Measurements from ENCODE around the gene SIL1. TPM values are rescaled to one million over a fixed set of nuclear protein-coding genes. Genes with fewer than 3 reads are reported as not detected.

Gene SIL1
- total RNA-seq, 3 donors from 2014 or later (not counting 1 experiment from before 2014, with no cell fraction given) = 16.9 to 22.5 (median 22.4) TPM

- no peak overlapping the region for H3K4me3 ChIP-seq (ENCODE audit: low read length)
- WGBS (ENCODE audit: insufficient coverage) = 100% methylated on average over 1 of the region's 1 CpG
Measured at GRCh38 chr5:138905541-138905940, 292.6 kb downstream of the SIL1 start.

DNA sequence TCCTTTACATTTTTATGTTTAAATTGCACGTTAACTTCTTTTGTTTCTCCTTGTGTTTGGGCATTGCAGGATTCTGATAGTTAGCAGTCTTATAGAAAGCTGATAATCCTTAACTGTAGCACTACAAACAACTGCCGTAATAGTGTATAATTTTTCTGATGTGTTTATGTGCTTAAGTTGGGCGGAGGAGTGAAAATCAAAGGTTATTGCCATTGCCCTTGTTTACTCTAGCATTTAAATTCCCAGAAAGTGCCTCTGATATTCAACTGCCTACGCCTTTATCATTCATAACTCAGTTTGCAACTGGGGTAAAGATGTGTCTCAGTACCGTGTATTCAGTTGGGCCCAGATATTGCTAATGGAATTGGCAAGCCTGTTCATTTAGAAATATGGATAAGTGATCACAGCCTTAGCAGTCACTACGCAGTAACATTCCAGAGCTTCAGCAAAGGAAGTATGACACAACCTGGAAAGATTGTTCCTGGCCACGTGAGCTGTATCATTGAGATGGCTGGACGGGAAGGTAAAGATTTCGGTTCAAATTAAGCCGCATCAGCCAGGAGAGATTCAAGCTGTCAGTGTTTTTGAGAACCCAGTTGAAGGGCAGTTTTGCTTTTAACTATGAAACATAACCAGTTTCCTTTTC, 294.9 kb downstream of the SIL1 start:
- Histone ChIP-seq H3K4me1 (ENCODE audit: control insufficient read depth, insufficient read depth, low read length) (no peaks in the 10 kb centered on the region), H3K27me3 (ENCODE audit: control insufficient read depth, insufficient read depth, low read length) (no peaks in the 10 kb centered on the region), H3K4me3 (ENCODE audit: low read length) (no peak overlapping the region), H3K36me3 (ENCODE audit: control insufficient read depth, insufficient read depth, low read length) (peaks cover 1% of the 10 kb centered on the region), H3K9me3 (ENCODE audit: control insufficient read depth, insufficient read depth, low read length) (no peaks in the 10 kb centered on the region), H3K27ac (ENCODE audit: low read length) (no peak overlapping the region)
- Mint-ChIP-seq H3K9me3 (no peaks in the 10 kb centered on the region), H3K27ac (no peak overlapping the region), H3K4me1 (no peaks in the 10 kb centered on the region), H3K27me3 (ENCODE audit: low read depth in 2 of 2) (no peaks in the 10 kb centered on the region), H3K4me3 (no peak overlapping the region), H3K36me3 (no peaks in the 10 kb centered on the region)
- WGBS (ENCODE audit: insufficient coverage) = 92% methylated on average over 9 of the region's 10 CpGs
- DNase-seq (no peak), ATAC-seq (no peak)
- TF ChIP-seq CTCF (IDR thresholded peaks at IDR 0.05) = no peak
- intact Hi-C loops (cut with micrococcal nuclease) = no loop called here

More at GRCh38 chr5:138905541-138905940, 292.6 kb downstream of the SIL1 start:
- Histone ChIP-seq H3K9me3 (ENCODE audit: control insufficient read depth, insufficient read depth, low read length) (no peaks in the 10 kb centered on the region), H3K27ac (ENCODE audit: low read length) (no peak overlapping the region), H3K4me1 (ENCODE audit: control insufficient read depth, insufficient read depth, low read length) (no peaks in the 10 kb centered on the region), H3K27me3 (ENCODE audit: control insufficient read depth, insufficient read depth, low read length) (no peaks in the 10 kb centered on the region), H3K36me3 (ENCODE audit: control insufficient read depth, insufficient read depth, low read length) (peaks cover 1% of the 10 kb centered on the region)
- no peak for ATAC-seq
- DNase-seq = no peak
- no peaks in the 10 kb centered on the region for H3K27me3 Mint-ChIP-seq (ENCODE audit: low read depth in 2 of 2)
- intact Hi-C loops (cut with micrococcal nuclease) = no loop called here
- H3K27ac Mint-ChIP-seq = no peak overlapping the region
- peaks cover 5% of the 10 kb centered on the region for H3K36me3 Mint-ChIP-seq
- peaks cover 3 to 4% of the 10 kb centered on the region in 2 donors for H3K4me1 Mint-ChIP-seq
- TF ChIP-seq CTCF (IDR thresholded peaks at IDR 0.05) = no peak
- no peak overlapping the region for H3K4me3 Mint-ChIP-seq
- H3K9me3 Mint-ChIP-seq = peaks cover 0 to 2% of the 10 kb centered on the region in 2 donors

DNA sequence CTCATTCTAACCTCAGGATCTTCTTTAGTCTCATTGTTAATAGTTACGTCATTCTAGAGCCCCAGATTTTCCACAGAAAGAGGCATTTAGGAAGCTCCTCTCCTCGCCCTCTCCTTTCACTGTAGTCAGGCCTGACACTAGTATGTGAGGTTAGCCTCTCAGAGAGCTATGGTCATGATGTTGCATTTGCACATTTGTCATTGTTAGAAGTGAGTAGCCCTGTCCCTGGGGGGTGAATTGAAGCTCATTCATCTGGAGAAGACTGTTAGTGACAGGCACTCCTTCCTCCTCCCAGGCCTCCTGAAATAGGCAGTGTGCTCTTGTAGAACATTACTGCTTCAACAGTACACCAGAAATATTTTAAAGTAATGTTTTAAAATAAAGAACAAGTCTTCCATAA, 296.5 kb downstream of the SIL1 start:
- Mint-ChIP-seq H3K4me3 (no peak overlapping the region), H3K27me3 (ENCODE audit: low read depth in 2 of 2) (no peaks in the 10 kb centered on the region), H3K27ac (no peak overlapping the region), H3K4me1 (no peaks in the 10 kb centered on the region), H3K9me3 (no peaks in the 10 kb centered on the region), H3K36me3 (no peaks in the 10 kb centered on the region)
- H3K4me3 ChIP-seq (ENCODE audit: low read length) = no peak overlapping the region
- no peaks in the 10 kb centered on the region for H3K9me3 ChIP-seq (ENCODE audit: control insufficient read depth, insufficient read depth, low read length)
- H3K36me3 ChIP-seq (ENCODE audit: control insufficient read depth, insufficient read depth, low read length) = peaks cover 1% of the 10 kb centered on the region
- intact Hi-C loops (cut with micrococcal nuclease) = no loop called here
- DNase-seq (no peak), ATAC-seq (no peak)
- H3K27ac ChIP-seq (ENCODE audit: low read length) = no peak overlapping the region
- WGBS (ENCODE audit: insufficient coverage) = 97% methylated on average over 2 of the region's 2 CpGs
- no peak for TF ChIP-seq CTCF (IDR thresholded peaks at IDR 0.05)
- H3K4me1 ChIP-seq (ENCODE audit: control insufficient read depth, insufficient read depth, low read length) = no peaks in the 10 kb centered on the region
- H3K27me3 ChIP-seq (ENCODE audit: control insufficient read depth, insufficient read depth, low read length) = no peaks in the 10 kb centered on the region

All from natural killer cell (primary cell).